Measurements from ENCODE around the gene LRP1. TPM values are rescaled to one million over a fixed set of nuclear protein-coding genes. Genes with fewer than 3 reads are reported as not detected.

Gene LRP1
- total RNA-seq, 1 experiment from 2014 or later: 14.7 TPM

GRCh38 chr12:57146961-57147944, 19.0 kb downstream of the LRP1 start, which contains the start of gene LRP1-AS:
LRP1-AS (minus strand) TSS chr12:57147619.
- no peaks in the 10 kb centered on the region for H3K9me3 ChIP-seq (ENCODE audit: low read length)
- no peaks in the 10 kb centered on the region for H3F3A ChIP-seq (ENCODE audit: low read length, unreplicated experiment)
- no peak for ATAC-seq
- no peaks in the 10 kb centered on the region for H3K9me2 ChIP-seq (replicated peaks; ENCODE audit: low read length)
- H3K4me3 ChIP-seq (ENCODE audit: low read length): no peak within 1 kb of the TSS
- no peak within 1 kb of the TSS for H3K4me2 ChIP-seq (ENCODE audit: low read length)
- H4K20me1 ChIP-seq (ENCODE audit: low read length): no peaks in the 10 kb centered on the region
- POLR2A ChIA-PET (ENCODE audit: unreplicated experiment): interaction anchor here (0.5 kb wide), 1 partner anchor 186 kb away, joined by 4 read pairs; no protein-coding TSS in a partner anchor
- CTCF ChIA-PET: no interaction called here
- H3K4me1 ChIP-seq (ENCODE audit: insufficient read depth, low read length): peaks cover 18% of the 10 kb centered on the region
- no peak within 1 kb of the TSS for H3K9ac ChIP-seq (ENCODE audit: low read length)
- no peak within 1 kb of the TSS for H2AFZ ChIP-seq (ENCODE audit: low read length)
- no peaks in the 10 kb centered on the region for H3K79me2 ChIP-seq (ENCODE audit: low read length)
- no peaks in the 10 kb centered on the region for H3K36me3 ChIP-seq (ENCODE audit: low read depth, low read length)
- intact Hi-C loops (cut with micrococcal nuclease): no loop called here
- DNase-seq: no peak
- no peak within 1 kb of the TSS for H3K27ac ChIP-seq (ENCODE audit: low read length)
- H3K27me3 ChIP-seq (ENCODE audit: low read length): no peaks in the 10 kb centered on the region
- BruUV-seq (replicated peaks): no TSS peak
- TF ChIP-seq CTCF (conservative IDR thresholded peaks at IDR 0.05; ENCODE audit: low read depth, low read length) (no peak), EZH2phosphoT487 (IDR thresholded peaks at IDR 0.05; ENCODE audit: borderline replicate concordance, low read length) (no peak), EZH2 (IDR thresholded peaks at IDR 0.05; ENCODE audit: low read length, unreplicated experiment) (no peak)

GRCh38 chr12:57148469-57149244, 20.4 kb downstream of the LRP1 start:
- TF ChIP-seq CTCF (conservative IDR thresholded peaks at IDR 0.05; ENCODE audit: low read depth, low read length) (no peak), EZH2 (IDR thresholded peaks at IDR 0.05; ENCODE audit: low read length, unreplicated experiment) (no peak), EZH2phosphoT487 (IDR thresholded peaks at IDR 0.05; ENCODE audit: borderline replicate concordance, low read length) (no peak)
- H3K4me1 ChIP-seq (ENCODE audit: insufficient read depth, low read length): peaks cover 28% of the 10 kb centered on the region
- no peak overlapping the region for H2AFZ ChIP-seq (ENCODE audit: low read length)
- no peaks in the 10 kb centered on the region for H3K27me3 ChIP-seq (ENCODE audit: low read length)
- H3K4me2 ChIP-seq (ENCODE audit: low read length): no peak overlapping the region
- H3K79me2 ChIP-seq (ENCODE audit: low read length): no peaks in the 10 kb centered on the region
- POLR2A ChIA-PET (ENCODE audit: unreplicated experiment): no interaction called here
- CTCF ChIA-PET: interaction anchor here (0.6 kb wide), 1 partner anchor 21 kb away, joined by 5 read pairs; no protein-coding TSS in a partner anchor
- H3K4me3 ChIP-seq (ENCODE audit: low read length): no peak overlapping the region
- H3F3A ChIP-seq (ENCODE audit: low read length, unreplicated experiment): no peaks in the 10 kb centered on the region
- ATAC-seq (no peak), DNase-seq (no peak)
- H3K9me3 ChIP-seq (ENCODE audit: low read length): no peaks in the 10 kb centered on the region
- no peaks in the 10 kb centered on the region for H3K9me2 ChIP-seq (replicated peaks; ENCODE audit: low read length)
- no peaks in the 10 kb centered on the region for H4K20me1 ChIP-seq (ENCODE audit: low read length)
- no peaks in the 10 kb centered on the region for H3K36me3 ChIP-seq (ENCODE audit: low read depth, low read length)
- intact Hi-C loops (cut with micrococcal nuclease): no loop called here
- no TSS peak for BruUV-seq (replicated peaks)
- H3K27ac ChIP-seq (ENCODE audit: low read length): no peak overlapping the region
- no peak overlapping the region for H3K9ac ChIP-seq (ENCODE audit: low read length)
